ENCODE measurements around the gene EIF4E2. TPM values are rescaled to one million over a fixed set of nuclear protein-coding genes. Genes with fewer than 3 reads are reported as not detected.

The EIF4E2 gene
- total RNA-seq, 1 donor from 2014 or later, result 38.1 TPM

- DNase-seq, result no peak
These were observed 11.8 kb upstream of the EIF4E2 start for GRCh38 chr2:232538671-232539070.

- DNase-seq, result no peak
These were observed 10.9 kb upstream of the EIF4E2 start, which contains the start of gene CHRNG for GRCh38 chr2:232539298-232540231. Gene CHRNG (plus strand): TSS chr2:232539692. CDS start chr2:232539748, 56 bp downstream.

GRCh38 chr2:232540441-232541041, 9.9 kb upstream of the EIF4E2 start:
- no peak for DNase-seq

- DNase-seq, result no peak
These were observed 9.1 kb upstream of the EIF4E2 start for GRCh38 chr2:232541195-232541960.

GRCh38 chr2:232541961-232542714, 8.4 kb upstream of the EIF4E2 start:
- no peak for DNase-seq

- DNase-seq, result no peak
These were observed 7.6 kb upstream of the EIF4E2 start for GRCh38 chr2:232542715-232543467.

GRCh38 chr2:232543491-232543890, 7.0 kb upstream of the EIF4E2 start:
- no peak for DNase-seq

GRCh38 chr2:232543928-232544631, 6.4 kb upstream of the EIF4E2 start:
- no peak for DNase-seq

- DNase-seq, result no peak
These were observed 5.8 kb upstream of the EIF4E2 start for GRCh38 chr2:232544674-232545073.

- no peak for DNase-seq
These were observed 4.7 kb upstream of the EIF4E2 start for GRCh38 chr2:232545511-232546375.

GRCh38 chr2:232547991-232548390, 2.5 kb upstream of the EIF4E2 start:
- DNase-seq, result no peak

- no peak for DNase-seq
These were observed 685 bp upstream of the EIF4E2 start for GRCh38 chr2:232549655-232550353.

GRCh38 chr2:232551250-232551638, 755 bp downstream of the EIF4E2 start:
- no peak for DNase-seq

- DNase-seq, result no peak
These were observed 1.3 kb downstream of the EIF4E2 start for GRCh38 chr2:232551776-232552175.

- DNase-seq, result no peak
These were observed 5.9 kb downstream of the EIF4E2 start for GRCh38 chr2:232556426-232556825.

GRCh38 chr2:232562515-232563151, 12.1 kb downstream of the EIF4E2 start:
- no peak for DNase-seq

- no peak for DNase-seq
These were observed 13.1 kb downstream of the EIF4E2 start for GRCh38 chr2:232563580-232563979.

GRCh38 chr2:232567721-232568120, 17.2 kb downstream of the EIF4E2 start:
- no peak for DNase-seq

Measured in occipital lobe (tissue), 2 donors.